Activated naive CD8-positive, alpha-beta T cell treated with anti-CD3 and anti-CD28 coated beads for 36 hours (primary cell): ENCODE results near the gene EGFL7. TPM values are rescaled to one million over a fixed set of nuclear protein-coding genes. Genes with fewer than 3 reads are reported as not detected.

Experiments
- DNase-seq: peaks from one replicate; pipeline ENCODE4 v3.0.0; 2021
- H3K27ac Mint-ChIP-seq: one replicate; pipeline ENCODE4 v1.8.0; 2022; ENCODE audit warnings: mild to moderate bottlenecking, moderate library complexity, mixed read lengths
- H3K27me3 Mint-ChIP-seq: one replicate; pipeline ENCODE4 v1.8.0; 2022; ENCODE audit warnings: mild to moderate bottlenecking, mixed read lengths
- H3K36me3 Mint-ChIP-seq: one replicate; pipeline ENCODE4 v1.8.0; 2021; ENCODE audit warnings: mild to moderate bottlenecking, mixed read lengths
- H3K4me1 Mint-ChIP-seq: one replicate; pipeline ENCODE4 v1.8.0; 2021; ENCODE audit warnings: mixed read lengths
- H3K4me3 Mint-ChIP-seq: one replicate; pipeline ENCODE4 v1.8.0; 2022; ENCODE audit warnings: mild to moderate bottlenecking, moderate library complexity, mixed read lengths
- H3K9me3 Mint-ChIP-seq: one replicate; pipeline ENCODE4 v1.8.0; 2022; ENCODE audit warnings: mixed read lengths
- total RNA-seq, 2 experiments: library from RNA; stranded (reverse); gene quantifications; one replicate each; pipeline ENCODE4 v1.2.3, GENCODE V29; 2021

Gene EGFL7
- total RNA-seq, 2 experiments from 2014 or later: 0.94 to 1.2 TPM

- Mint-ChIP-seq H3K4me3 (no peak overlapping the region), H3K27me3 (no peaks in the 10 kb centered on the region), H3K4me1 (no peaks in the 10 kb centered on the region), H3K9me3 (no peaks in the 10 kb centered on the region), H3K27ac (no peak overlapping the region), H3K36me3 (no peaks in the 10 kb centered on the region)
- no peak for DNase-seq
Measured at GRCh38 chr9:136676920-136677686, 14.4 kb downstream of the EGFL7 start.

DNA sequence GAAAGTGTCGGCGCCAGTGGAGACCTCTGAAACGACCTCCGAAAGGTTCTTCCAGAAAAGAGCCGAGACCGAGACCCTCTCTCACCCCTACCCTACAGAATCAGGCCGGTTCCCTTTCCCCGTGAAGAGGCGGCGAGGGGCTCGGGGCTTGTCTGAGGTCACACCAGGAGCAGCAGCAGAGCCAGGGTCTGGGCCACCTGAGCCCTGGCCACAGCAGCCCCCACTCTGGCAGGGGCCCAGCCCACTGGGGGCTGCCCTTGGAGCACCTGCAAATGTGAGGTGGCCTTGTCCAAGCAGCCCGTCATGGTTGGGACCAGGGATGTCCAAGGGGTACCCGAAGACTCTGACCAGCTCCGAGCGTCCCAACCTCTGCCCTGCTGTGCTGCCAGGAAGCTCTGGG, 15.3 kb downstream of the EGFL7 start:
- Mint-ChIP-seq H3K4me1 (no peaks in the 10 kb centered on the region), H3K9me3 (no peaks in the 10 kb centered on the region), H3K27me3 (no peaks in the 10 kb centered on the region), H3K4me3 (no peak overlapping the region), H3K27ac (no peak overlapping the region), H3K36me3 (no peaks in the 10 kb centered on the region)
- DNase-seq: no peak

DNA sequence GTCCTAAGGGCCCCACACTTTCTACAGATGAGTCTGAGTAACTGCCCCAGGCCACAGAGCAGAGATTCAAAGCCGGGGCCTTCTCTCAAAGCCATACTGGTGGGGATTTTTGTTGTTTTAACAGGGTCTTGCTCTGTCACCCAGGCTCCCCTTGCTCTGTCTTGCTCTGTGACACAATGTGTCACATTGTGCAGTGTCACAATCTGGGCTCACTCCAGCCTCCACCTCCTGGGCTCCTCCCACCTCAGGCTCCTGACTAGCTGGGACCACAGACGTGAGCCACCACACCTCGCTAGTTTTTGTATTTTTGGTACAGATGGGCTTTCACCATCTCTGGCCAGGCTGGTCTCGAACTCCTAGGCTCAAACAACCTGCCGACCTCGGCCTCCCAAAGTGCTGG, 15.9 kb downstream of the EGFL7 start:
- H3K27me3 Mint-ChIP-seq: no peaks in the 10 kb centered on the region
- H3K4me1 Mint-ChIP-seq: no peaks in the 10 kb centered on the region
- no peaks in the 10 kb centered on the region for H3K36me3 Mint-ChIP-seq
- H3K9me3 Mint-ChIP-seq: no peaks in the 10 kb centered on the region
- H3K27ac Mint-ChIP-seq: no peak overlapping the region
- no peak overlapping the region for H3K4me3 Mint-ChIP-seq
- DNase-seq: no peak

DNA sequence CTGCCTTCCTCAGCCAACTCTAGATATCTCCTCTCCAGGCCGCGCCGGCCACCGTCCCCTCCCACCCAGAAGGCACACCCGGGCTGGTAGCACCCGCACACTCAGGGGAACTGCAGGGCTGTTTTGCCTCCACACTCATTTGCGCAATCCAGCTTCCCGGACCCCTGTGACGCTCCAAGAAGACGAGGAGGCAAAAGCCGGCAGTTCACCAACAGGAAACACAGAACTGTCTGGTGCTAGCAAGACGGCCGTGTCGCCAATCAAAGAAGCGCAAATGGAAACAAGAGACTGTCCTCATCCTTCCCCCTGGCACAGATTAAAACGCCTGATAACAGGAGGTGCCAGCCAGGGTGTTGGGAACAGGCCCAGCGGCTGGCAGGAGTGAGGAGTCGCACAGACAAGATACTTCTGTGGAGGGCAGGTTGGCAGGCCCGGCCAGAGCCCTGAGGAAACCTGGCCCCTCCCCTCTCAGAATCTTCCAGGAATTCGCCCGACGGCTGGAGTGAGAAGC, 16.8 kb downstream of the EGFL7 start:
- H3K27ac Mint-ChIP-seq: no peak overlapping the region
- no peaks in the 10 kb centered on the region for H3K9me3 Mint-ChIP-seq
- H3K36me3 Mint-ChIP-seq: no peaks in the 10 kb centered on the region
- no peak overlapping the region for H3K4me3 Mint-ChIP-seq
- H3K4me1 Mint-ChIP-seq: no peaks in the 10 kb centered on the region
- DNase-seq: no peak
- no peaks in the 10 kb centered on the region for H3K27me3 Mint-ChIP-seq

DNA sequence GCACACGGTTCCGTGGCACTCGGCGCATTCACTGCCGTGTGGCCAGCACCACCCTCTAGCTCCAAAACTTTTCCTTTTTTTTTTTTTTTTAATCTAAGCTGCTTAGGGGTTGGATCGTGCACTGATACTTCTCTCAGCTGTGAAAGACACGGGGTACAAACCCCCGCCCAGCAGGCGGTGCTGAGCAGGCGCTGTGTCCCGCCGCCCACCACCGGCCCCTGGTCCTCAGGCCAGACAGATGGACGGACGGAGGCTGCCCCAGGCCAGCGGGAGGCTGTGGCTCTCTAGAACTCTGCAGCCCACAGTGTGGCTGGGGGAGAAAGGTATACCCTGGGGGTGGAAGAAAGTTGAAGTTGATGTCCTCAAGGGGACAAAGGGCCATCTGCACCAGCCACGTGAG, 18.3 kb downstream of the EGFL7 start:
- no peak overlapping the region for H3K27ac Mint-ChIP-seq
- H3K27me3 Mint-ChIP-seq: no peaks in the 10 kb centered on the region
- H3K36me3 Mint-ChIP-seq: no peaks in the 10 kb centered on the region
- no peaks in the 10 kb centered on the region for H3K9me3 Mint-ChIP-seq
- no peak for DNase-seq
- no peak overlapping the region for H3K4me3 Mint-ChIP-seq
- peaks cover under 1% of the 10 kb centered on the region for H3K4me1 Mint-ChIP-seq

GRCh38 chr9:136681945-136682699, 19.4 kb downstream of the EGFL7 start:
- H3K4me1 Mint-ChIP-seq: peaks cover 4% of the 10 kb centered on the region
- H3K9me3 Mint-ChIP-seq: no peaks in the 10 kb centered on the region
- H3K4me3 Mint-ChIP-seq: no peak overlapping the region
- no peak for DNase-seq
- no peaks in the 10 kb centered on the region for H3K36me3 Mint-ChIP-seq
- H3K27ac Mint-ChIP-seq: no peak overlapping the region
- H3K27me3 Mint-ChIP-seq: no peaks in the 10 kb centered on the region

- no peak overlapping the region for H3K27ac Mint-ChIP-seq
- no peaks in the 10 kb centered on the region for H3K9me3 Mint-ChIP-seq
- no peaks in the 10 kb centered on the region for H3K36me3 Mint-ChIP-seq
- H3K4me3 Mint-ChIP-seq: no peak overlapping the region
- H3K4me1 Mint-ChIP-seq: peaks cover 4% of the 10 kb centered on the region
- no peaks in the 10 kb centered on the region for H3K27me3 Mint-ChIP-seq
- no peak for DNase-seq
Measured at GRCh38 chr9:136682710-136683109, 20.0 kb downstream of the EGFL7 start.

DNA sequence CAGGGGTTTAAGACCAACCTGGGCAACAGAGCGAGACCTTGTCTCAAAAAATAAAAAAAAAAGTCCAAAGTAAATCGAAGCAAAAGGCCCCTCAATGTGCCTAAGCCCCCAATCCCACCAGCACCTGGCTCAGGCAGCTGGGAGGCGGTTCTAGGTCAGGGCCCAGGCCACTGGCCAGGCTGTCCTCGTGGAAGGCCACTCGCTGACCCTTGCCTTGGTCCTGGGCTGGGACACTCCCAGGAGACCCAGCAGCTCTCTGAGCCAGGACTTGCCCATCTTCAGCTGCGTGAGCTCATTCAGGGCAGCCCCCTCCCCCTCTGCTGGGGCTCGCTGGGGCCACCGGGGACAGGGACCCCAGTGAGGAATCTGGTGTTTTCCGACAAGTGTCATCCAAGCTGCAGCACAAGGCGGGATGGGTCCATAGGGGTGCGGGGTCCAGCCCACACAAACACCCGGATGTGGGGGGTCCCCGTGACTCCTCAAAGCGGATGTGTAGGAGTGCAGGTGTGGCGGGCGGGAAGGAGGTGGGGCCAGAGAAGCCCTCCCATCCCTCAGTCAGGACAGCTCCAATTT, 20.5 kb downstream of the EGFL7 start:
- H3K36me3 Mint-ChIP-seq: no peaks in the 10 kb centered on the region
- H3K4me3 Mint-ChIP-seq: no peak overlapping the region
- no peaks in the 10 kb centered on the region for H3K9me3 Mint-ChIP-seq
- H3K27me3 Mint-ChIP-seq: no peaks in the 10 kb centered on the region
- DNase-seq: no peak
- no peak overlapping the region for H3K27ac Mint-ChIP-seq
- H3K4me1 Mint-ChIP-seq: peaks cover 8% of the 10 kb centered on the region

DNA sequence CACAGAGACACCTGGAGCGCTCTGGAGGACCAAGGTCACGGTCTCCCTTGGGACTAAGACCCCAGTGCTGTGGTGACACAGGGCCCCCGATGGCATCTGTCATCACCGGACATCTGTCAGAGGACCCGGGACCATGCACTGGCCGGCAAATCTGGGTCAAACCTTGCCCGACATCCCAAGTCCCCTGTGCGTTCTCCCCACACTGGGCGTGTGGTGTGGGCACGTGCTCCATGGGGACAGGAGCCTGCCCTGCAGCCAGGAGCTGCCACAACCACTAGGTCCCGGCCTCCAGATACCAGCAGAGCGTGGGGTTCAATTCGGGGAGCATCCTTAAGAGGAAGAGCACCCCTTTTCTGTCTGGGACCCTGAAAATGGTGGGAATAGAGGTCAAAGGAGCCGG, 21.0 kb downstream of the EGFL7 start:
- Mint-ChIP-seq H3K27me3 (no peaks in the 10 kb centered on the region), H3K27ac (no peak overlapping the region), H3K4me1 (peaks cover 9% of the 10 kb centered on the region), H3K4me3 (no peak overlapping the region), H3K9me3 (no peaks in the 10 kb centered on the region), H3K36me3 (no peaks in the 10 kb centered on the region)
- no peak for DNase-seq

- Mint-ChIP-seq H3K36me3 (no peaks in the 10 kb centered on the region), H3K9me3 (no peaks in the 10 kb centered on the region), H3K4me3 (no peak overlapping the region), H3K27me3 (no peaks in the 10 kb centered on the region), H3K27ac (no peak overlapping the region), H3K4me1 (peaks cover 9% of the 10 kb centered on the region)
- no peak for DNase-seq
Measured at GRCh38 chr9:136684339-136684738, 21.6 kb downstream of the EGFL7 start.

GRCh38 chr9:136684799-136685198, 22.1 kb downstream of the EGFL7 start:
- Mint-ChIP-seq H3K27me3 (no peaks in the 10 kb centered on the region), H3K4me1 (peaks cover 9% of the 10 kb centered on the region), H3K27ac (no peak overlapping the region), H3K36me3 (no peaks in the 10 kb centered on the region), H3K9me3 (no peaks in the 10 kb centered on the region), H3K4me3 (no peak overlapping the region)
- DNase-seq: no peak

DNA sequence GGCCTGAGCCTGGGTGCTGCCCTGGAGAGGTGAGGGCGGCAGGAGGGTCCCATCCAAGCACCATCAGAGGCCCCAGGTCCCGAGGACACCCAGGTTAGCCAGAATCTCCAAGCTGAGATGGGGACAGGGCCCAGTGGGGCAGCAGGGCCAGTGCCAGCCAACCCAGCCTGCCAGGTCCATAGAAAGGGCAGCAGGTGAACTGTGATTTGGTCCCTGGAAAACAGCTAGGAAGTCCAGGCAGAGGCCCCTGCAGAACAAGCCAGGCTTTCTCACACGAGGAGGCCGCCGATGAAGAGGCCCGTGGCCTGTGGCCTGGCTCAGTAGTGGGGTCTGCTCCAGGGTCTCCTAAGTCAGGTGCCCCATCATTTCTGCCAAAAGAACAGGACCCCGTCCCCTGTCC, 22.5 kb downstream of the EGFL7 start:
- H3K27ac Mint-ChIP-seq: no peak overlapping the region
- DNase-seq: no peak
- H3K4me3 Mint-ChIP-seq: no peak overlapping the region
- no peaks in the 10 kb centered on the region for H3K36me3 Mint-ChIP-seq
- no peaks in the 10 kb centered on the region for H3K9me3 Mint-ChIP-seq
- no peaks in the 10 kb centered on the region for H3K27me3 Mint-ChIP-seq
- peaks cover 9% of the 10 kb centered on the region for H3K4me1 Mint-ChIP-seq

- H3K4me3 Mint-ChIP-seq: peak overlapping the region; percentile 82
- no peaks in the 10 kb centered on the region for H3K36me3 Mint-ChIP-seq
- DNase-seq: no peak
- no peaks in the 10 kb centered on the region for H3K27me3 Mint-ChIP-seq
- peaks cover 9% of the 10 kb centered on the region for H3K4me1 Mint-ChIP-seq
- H3K9me3 Mint-ChIP-seq: no peaks in the 10 kb centered on the region
- no peak overlapping the region for H3K27ac Mint-ChIP-seq
Measured at GRCh38 chr9:136685790-136686533, 23.2 kb downstream of the EGFL7 start.

GRCh38 chr9:136686534-136686793, 23.7 kb downstream of the EGFL7 start:
- H3K27ac Mint-ChIP-seq: no peak overlapping the region
- H3K27me3 Mint-ChIP-seq: no peaks in the 10 kb centered on the region
- H3K9me3 Mint-ChIP-seq: no peaks in the 10 kb centered on the region
- no peaks in the 10 kb centered on the region for H3K36me3 Mint-ChIP-seq
- H3K4me3 Mint-ChIP-seq: peak overlapping the region; percentile 82
- DNase-seq: no peak
- peaks cover 9% of the 10 kb centered on the region for H3K4me1 Mint-ChIP-seq
